NCI-H82 treated with DMSO at 0.1 percent for 48 hours (cell line): ENCODE measurements around the gene AK1.

Source experiments
- DNase-seq: peaks from one replicate; lab custom pipeline; 2025; ENCODE audit not compliant: unreplicated experiment; lab: John Stamatoyannopoulos, UW

Gene AK1

GRCh38 chr9:127822108-127822507 is 55.4 kb downstream of the AK1 start:
- DNase-seq: no peak

- no peak for DNase-seq
Measured at GRCh38 chr9:127818574-127818973, 58.9 kb downstream of the AK1 start.

- no peak for DNase-seq
Measured at GRCh38 chr9:127817881-127818434, 59.5 kb downstream of the AK1 start.

GRCh38 chr9:127816728-127817127 is 60.7 kb downstream of the AK1 start:
- no peak for DNase-seq
